SK-N-SH (cell line): Measurements from ENCODE around the gene RBM19. TPM values are rescaled to one million over a fixed set of nuclear protein-coding genes. Genes with fewer than 3 reads are reported as not detected.

Experiments used
- CTCF ChIA-PET: fragments of 300-600, 350-600 bp; formaldehyde crosslinking; extraction: SDS; loops from one replicate; lab custom pipeline; 2021; lab: Yijun Ruan, JAX
- POLR2A ChIA-PET: fragments of 350-600 bp; sonication (Branson Sonifier 250); formaldehyde crosslinking; extraction: SDS; loops from one replicate; lab custom pipeline; 2020; ENCODE audit warnings: antibody characterized with exemption, inconsistent platforms; lab: Yijun Ruan, JAX
- DNase-seq: peaks from one replicate; pipeline ENCODE4 v3.0.0; 2012
- H2AFZ ChIP-seq: fragments of 200-600 bp; sonication (generic); 2 replicates; pipeline ENCODE4 v1.8.1; 2016; ENCODE audit warnings: antibody characterized with exemption, mild to moderate bottlenecking, low read depth
- H3F3A ChIP-seq: fragments of 200-600 bp; sonication (generic); replicated peaks from 2 replicates; pipeline ENCODE3; 2016; ENCODE audit warnings: antibody characterized with exemption, mild to moderate bottlenecking; ENCODE audit not compliant: insufficient read depth
- H3K27ac ChIP-seq, 2 experiments: fragments of 200-500 bp in 1 of 2; fragments of 200-600 bp in 1 of 2; sonication (Bioruptor generic) in 1 of 2; sonication (generic), shearing (Covaris generic) in 1 of 2; 2 replicates each; pipeline versions ENCODE4 v1.5.1 to v1.6.1; 2014 to 2016; ENCODE audit warnings: low read depth in 2 of 2, inconsistent platforms in 1 of 2, low read length in 1 of 2, mild to moderate bottlenecking in 1 of 2, mixed read lengths in 1 of 2
- H3K27me3 ChIP-seq: fragments of 200-600 bp; sonication (generic), shearing (Covaris generic); 2 replicates; pipeline ENCODE4 v1.6.1; 2016; ENCODE audit warnings: mixed run types; ENCODE audit not compliant: insufficient read depth
- H3K36me3 ChIP-seq, 2 experiments: fragments of 200-500 bp in 1 of 2; fragments of 200-600 bp in 1 of 2; sonication (Bioruptor generic) in 1 of 2; sonication (generic) in 1 of 2; replicated peaks in 1 of 2; 2 replicates each; pipeline versions ENCODE3 to v1.5.1; 2014 to 2016; ENCODE audit warnings: low read length in 1 of 2, mild to moderate bottlenecking in 1 of 2; ENCODE audit not compliant: insufficient read depth in 2 of 2, control insufficient read depth in 1 of 2
- H3K4me1 ChIP-seq, 2 experiments: fragments of 200-500 bp in 1 of 2; fragments of 200-600 bp in 1 of 2; sonication (Bioruptor generic) in 1 of 2; sonication (generic), shearing (Covaris generic) in 1 of 2; 2 replicates each; pipeline versions ENCODE4 v1.5.1 to v1.6.1; 2014 to 2016; ENCODE audit warnings: low read depth in 1 of 2, low read length in 1 of 2, mixed run types in 1 of 2; ENCODE audit not compliant: insufficient read depth in 2 of 2, control insufficient read depth in 1 of 2
- H3K4me2 ChIP-seq: fragments of 200-600 bp; sonication (generic), shearing (Covaris generic); 2 replicates; pipeline ENCODE4 v1.6.1; 2017; ENCODE audit warnings: mixed run types
- H3K4me3 ChIP-seq, 2 experiments: fragments of 200-500 bp in 1 of 2; fragments of 200-600 bp in 1 of 2; sonication (Bioruptor generic) in 1 of 2; sonication (generic), shearing (Covaris generic) in 1 of 2; 2 replicates each; pipeline versions ENCODE4 v1.5.1 to v1.8.1; 2014 to 2016; ENCODE audit warnings: low read depth in 2 of 2, inconsistent platforms in 1 of 2, low read length in 1 of 2, mild to moderate bottlenecking in 1 of 2, mixed read lengths in 1 of 2, moderate library complexity in 1 of 2
- H3K79me2 ChIP-seq: fragments of 200-600 bp; sonication (generic); 2 replicates; pipeline ENCODE4 v1.8.1; 2017; ENCODE audit warnings: mild to moderate bottlenecking; ENCODE audit not compliant: insufficient read depth
- H3K9ac ChIP-seq: fragments of 200-600 bp; sonication (generic); 2 replicates; pipeline ENCODE4 v1.6.1; 2017; ENCODE audit warnings: mixed run types
- H3K9me2 ChIP-seq: fragments of 200-600 bp; sonication (generic); 2 replicates; pipeline ENCODE4 v1.6.1; 2017; ENCODE audit warnings: mixed run types
- H3K9me3 ChIP-seq: fragments of 200-600 bp; sonication (generic); 2 replicates; pipeline ENCODE4 v1.6.1; 2017; ENCODE audit warnings: mixed run types, mild to moderate bottlenecking, moderate library complexity
- H4K20me1 ChIP-seq: fragments of 200-600 bp; sonication (generic); 2 replicates; pipeline ENCODE4 v1.6.1; 2017; ENCODE audit warnings: mild to moderate bottlenecking, mixed run types; ENCODE audit not compliant: insufficient read depth
- CHD2 ChIP-seq: fragments of 150-350 bp; IDR thresholded peaks from 2 replicates; pipeline ENCODE4 v1.6.1; 2018; ENCODE audit warnings: low read length; ENCODE audit not compliant: partially characterized antibody
- ELF1 ChIP-seq: IDR thresholded peaks from 2 replicates; pipeline ENCODE4 v1.4.0; 2012
- EZH2phosphoT487 ChIP-seq: fragments of 200-600 bp; sonication (generic); IDR thresholded peaks from 2 replicates; pipeline ENCODE4 v1.6.1; 2017; ENCODE audit warnings: low read depth, mixed run types, mild to moderate bottlenecking, antibody characterized with exemption, moderate library complexity, borderline replicate concordance
- FOXJ3 ChIP-seq: sonication (generic); formaldehyde crosslinking; IDR thresholded peaks from 2 replicates; pipeline ENCODE4 v1.5.1; 2020; ENCODE audit warnings: mild to moderate bottlenecking, missing genetic modification reagents
- FOXM1 ChIP-seq: IDR thresholded peaks from 2 replicates; pipeline ENCODE4 v1.4.0; 2012; ENCODE audit warnings: low read depth, mild to moderate bottlenecking
- GATA2 ChIP-seq: sonication (generic); formaldehyde crosslinking; IDR thresholded peaks from 2 replicates; pipeline ENCODE4 v1.5.0; 2020; ENCODE audit warnings: mild to moderate bottlenecking, missing genetic modification reagents
- IRF3 ChIP-seq: fragments of 150-350 bp; IDR thresholded peaks from 2 replicates; pipeline ENCODE4 v1.6.1; 2016; ENCODE audit warnings: mild to moderate bottlenecking, low read depth, low read length
- MAX ChIP-seq: IDR thresholded peaks from 2 replicates; pipeline ENCODE4 v1.4.0; 2012; ENCODE audit warnings: low read depth
- MEF2A ChIP-seq: IDR thresholded peaks from 2 replicates; pipeline ENCODE4 v1.4.0; 2012; ENCODE audit warnings: low read depth, borderline replicate concordance
- NRF1 ChIP-seq: IDR thresholded peaks from 2 replicates; pipeline ENCODE4 v1.6.1; 2012; ENCODE audit warnings: low read depth, mild to moderate bottlenecking, low read length
- REST ChIP-seq: IDR thresholded peaks from 2 replicates; pipeline ENCODE4 v1.6.1; 2012; ENCODE audit warnings: mild to moderate bottlenecking, low read depth, low read length, moderate library complexity
- RFX5 ChIP-seq: IDR thresholded peaks from 2 replicates; pipeline ENCODE4 v1.6.1; 2012; ENCODE audit warnings: mild to moderate bottlenecking, improper control_type of control experiment, low read length
- RXRA ChIP-seq: IDR thresholded peaks from 2 replicates; pipeline ENCODE4 v1.4.0; 2012; ENCODE audit warnings: low read depth, mild to moderate bottlenecking, borderline replicate concordance
- SMC3 ChIP-seq: IDR thresholded peaks from 2 replicates; pipeline ENCODE4 v1.6.1; 2012; ENCODE audit warnings: low read depth, low read length, improper control_type of control experiment
- USF1 ChIP-seq: IDR thresholded peaks from 2 replicates; pipeline ENCODE4 v1.4.0; 2012; ENCODE audit warnings: low read depth, borderline replicate concordance
- USF2 ChIP-seq: fragments of 150-350 bp; IDR thresholded peaks from 2 replicates; pipeline ENCODE4 v1.6.1; 2017; ENCODE audit warnings: antibody characterized with exemption, low read length, low read depth, borderline replicate concordance
- WGBS: methylation state at CpG from one replicate; pipeline ENCODE4 v1.1.6; 2017; ENCODE audit warnings: low lambda C conversion rate; 5-methylcytosine and 5-hydroxymethylcytosine counted together
- polyA plus RNA-seq, 3 experiments: library from polyadenylated mRNA; depleted of rRNA; stranded (reverse); fragments of >200 nt; gene quantifications; 2 replicates each; pipeline ENCODE4 v1.2.3, GENCODE V29; 2012

Gene RBM19
- polyA plus RNA-seq, 1 of the 3 experiments (the other 2 are of a cell fraction): 16.6 TPM

GRCh38 chr12:113896841-113897240, 69.3 kb downstream of the RBM19 start:
- Histone ChIP-seq H3K27ac (no peak overlapping the region), H3K79me2 (no peaks in the 10 kb centered on the region), H4K20me1 (no peaks in the 10 kb centered on the region), H3K9ac (no peak overlapping the region), H3F3A (no peaks in the 10 kb centered on the region), H3K9me3 (no peaks in the 10 kb centered on the region), H3K4me1 (no peaks in the 10 kb centered on the region), H3K9me2 (no peaks in the 10 kb centered on the region), H3K36me3 (peaks cover 5 to 7% of the 10 kb centered on the region in 2 experiments), H3K4me2 (no peak overlapping the region), H2AFZ (no peak overlapping the region), H3K27me3 (no peaks in the 10 kb centered on the region), H3K4me3 (no peak overlapping the region)
- TF ChIP-seq IRF3: no peak
- DNase-seq: no peak
- POLR2A ChIA-PET: no interaction called here
- CTCF ChIA-PET: no interaction called here
- 100% methylated on average over 3 of the region's 4 CpGs for WGBS

GRCh38 chr12:113896194-113896593, 69.9 kb downstream of the RBM19 start:
- no peaks in the 10 kb centered on the region for H3K9me2 ChIP-seq
- WGBS: 98% methylated on average over 7 of the region's 7 CpGs

GRCh38 chr12:113895176-113895575, 70.9 kb downstream of the RBM19 start:
- CTCF ChIA-PET: interaction anchor here (1.5 kb wide), 1 partner anchor 17 kb away, joined by 4 read pairs; no protein-coding TSS in a partner anchor
- no peaks in the 10 kb centered on the region for H3K9me3 ChIP-seq
- H3K36me3 ChIP-seq: peaks cover 0 to 5% of the 10 kb centered on the region in 2 experiments
- H3K27me3 ChIP-seq: no peaks in the 10 kb centered on the region
- WGBS: 95% methylated on average over 7 of the region's 7 CpGs
- POLR2A ChIA-PET: no interaction called here
- no peak overlapping the region for H3K4me3 ChIP-seq
- no peak overlapping the region for H3K9ac ChIP-seq
- H3K9me2 ChIP-seq: no peaks in the 10 kb centered on the region
- no peak for DNase-seq
- no peak overlapping the region for H2AFZ ChIP-seq
- no peak overlapping the region for H3K27ac ChIP-seq
- peaks cover 0 to 3% of the 10 kb centered on the region in 2 experiments; a peak in 1 of 4 replicates for H3K4me1 ChIP-seq
- H3F3A ChIP-seq: no peaks in the 10 kb centered on the region
- H3K4me2 ChIP-seq: no peak overlapping the region
- no peaks in the 10 kb centered on the region for H4K20me1 ChIP-seq
- H3K79me2 ChIP-seq: no peaks in the 10 kb centered on the region
- TF ChIP-seq FOXM1: no peak
- no peak for TF ChIP-seq FOXJ3
- no peak for TF ChIP-seq RXRA
- TF ChIP-seq SMC3: no peak
- no peak for TF ChIP-seq GATA2 (CRISPR knock-in tag)
- no peak for TF ChIP-seq USF2
- TF ChIP-seq RFX5: no peak
- TF ChIP-seq CHD2: no peak
- TF ChIP-seq ELF1: no peak
- TF ChIP-seq USF1: no peak
- no peak for TF ChIP-seq REST
- no peak for TF ChIP-seq EZH2phosphoT487

More at GRCh38 chr12:113896194-113896593, 69.9 kb downstream of the RBM19 start:
- H3K27ac ChIP-seq: no peak overlapping the region
- POLR2A ChIA-PET: no interaction called here
- no peak overlapping the region for H3K9ac ChIP-seq
- no peak overlapping the region for H3K4me2 ChIP-seq
- no peaks in the 10 kb centered on the region for H3K4me1 ChIP-seq
- H4K20me1 ChIP-seq: no peaks in the 10 kb centered on the region
- no peak overlapping the region for H2AFZ ChIP-seq
- peaks cover under 1 to 5% of the 10 kb centered on the region in 2 experiments for H3K36me3 ChIP-seq
- H3K4me3 ChIP-seq: no peak overlapping the region
- no peaks in the 10 kb centered on the region for H3K9me3 ChIP-seq
- H3F3A ChIP-seq: no peaks in the 10 kb centered on the region
- no peaks in the 10 kb centered on the region for H3K27me3 ChIP-seq
- CTCF ChIA-PET: interaction anchor here (1.5 kb wide), 1 partner anchor 16 kb away, joined by 4 read pairs; no protein-coding TSS in a partner anchor
- no peak for TF ChIP-seq MAX
- TF ChIP-seq MEF2A: no peak
- no peak for TF ChIP-seq NRF1
- H3K79me2 ChIP-seq: no peaks in the 10 kb centered on the region
- no peak for DNase-seq
